LNCAP (cell line): ENCODE results near the gene ATP2B2.

Experiments
- TF ChIP-seq, protein P1 (sequence below): fragments of 450-650 bp; IDR thresholded peaks from 2 replicates; pipeline ENCODE4 v1.5.1; 2017; ENCODE audit warnings: mild to moderate bottlenecking

Gene ATP2B2

DNA sequence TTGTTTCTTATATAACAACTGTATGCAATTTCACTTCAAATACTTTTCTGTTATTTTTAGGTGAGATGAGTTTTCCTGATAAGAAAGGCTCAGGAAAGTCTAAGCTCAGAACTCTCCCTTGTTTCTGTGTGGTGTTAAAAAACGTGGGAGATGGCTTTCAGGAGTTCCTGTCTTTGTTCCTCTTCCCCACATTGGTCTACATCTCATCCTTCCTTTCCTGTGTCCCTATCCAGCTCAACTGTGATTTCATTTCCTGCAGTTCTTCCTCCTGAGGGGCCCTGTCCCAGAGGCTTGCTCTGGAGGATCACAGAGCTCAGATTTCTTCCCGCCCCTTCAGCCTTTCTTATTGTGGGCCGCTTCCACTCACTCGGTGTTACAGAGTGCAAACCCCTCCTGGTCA, 195.7 kb downstream of the ATP2B2 start:
- TF ChIP-seq, protein P1, sequence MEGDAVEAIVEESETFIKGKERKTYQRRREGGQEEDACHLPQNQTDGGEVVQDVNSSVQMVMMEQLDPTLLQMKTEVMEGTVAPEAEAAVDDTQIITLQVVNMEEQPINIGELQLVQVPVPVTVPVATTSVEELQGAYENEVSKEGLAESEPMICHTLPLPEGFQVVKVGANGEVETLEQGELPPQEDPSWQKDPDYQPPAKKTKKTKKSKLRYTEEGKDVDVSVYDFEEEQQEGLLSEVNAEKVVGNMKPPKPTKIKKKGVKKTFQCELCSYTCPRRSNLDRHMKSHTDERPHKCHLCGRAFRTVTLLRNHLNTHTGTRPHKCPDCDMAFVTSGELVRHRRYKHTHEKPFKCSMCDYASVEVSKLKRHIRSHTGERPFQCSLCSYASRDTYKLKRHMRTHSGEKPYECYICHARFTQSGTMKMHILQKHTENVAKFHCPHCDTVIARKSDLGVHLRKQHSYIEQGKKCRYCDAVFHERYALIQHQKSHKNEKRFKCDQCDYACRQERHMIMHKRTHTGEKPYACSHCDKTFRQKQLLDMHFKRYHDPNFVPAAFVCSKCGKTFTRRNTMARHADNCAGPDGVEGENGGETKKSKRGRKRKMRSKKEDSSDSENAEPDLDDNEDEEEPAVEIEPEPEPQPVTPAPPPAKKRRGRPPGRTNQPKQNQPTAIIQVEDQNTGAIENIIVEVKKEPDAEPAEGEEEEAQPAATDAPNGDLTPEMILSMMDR = no peak

DNA sequence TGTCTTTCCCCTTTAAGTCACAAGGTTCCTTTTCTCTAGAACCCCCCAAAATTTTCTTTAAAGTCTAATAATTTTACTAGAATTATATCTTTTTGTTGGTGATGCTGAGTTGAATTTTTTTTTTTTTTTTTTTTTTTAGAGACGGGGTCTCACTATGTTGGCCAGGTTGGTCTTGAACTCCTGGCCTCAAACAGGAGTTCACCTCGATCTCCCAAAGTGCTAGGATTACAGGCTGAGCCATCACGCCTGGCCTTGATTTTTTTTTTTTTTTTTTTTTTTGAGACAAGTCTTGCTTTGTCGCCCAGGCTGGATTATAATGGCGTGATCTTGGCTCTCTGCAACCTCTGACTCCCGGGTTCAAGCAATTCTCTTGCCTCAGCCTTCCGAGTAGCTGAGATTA, 196.7 kb downstream of the ATP2B2 start:
- TF ChIP-seq, protein P1 = no peak

DNA sequence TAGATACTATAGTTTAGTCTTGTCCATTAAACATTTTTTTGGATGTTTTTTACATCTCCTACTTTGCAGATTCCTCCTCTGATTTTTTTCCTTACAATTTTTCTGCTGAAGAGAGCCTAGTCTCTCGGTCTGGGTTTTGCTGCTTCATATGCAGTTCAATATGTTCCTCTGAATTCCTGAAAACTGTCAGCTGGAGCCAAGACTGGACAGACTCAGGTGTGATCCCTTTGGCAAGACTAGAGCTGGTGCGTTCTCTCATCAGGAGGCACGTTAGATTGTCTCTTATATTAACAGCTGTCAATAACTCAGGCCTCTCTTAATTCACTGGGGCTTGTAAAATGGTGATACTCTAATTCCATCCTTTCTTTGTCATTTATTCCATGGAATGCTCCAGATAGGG, 199.2 kb downstream of the ATP2B2 start:
- TF ChIP-seq, protein P1 = no peak

DNA sequence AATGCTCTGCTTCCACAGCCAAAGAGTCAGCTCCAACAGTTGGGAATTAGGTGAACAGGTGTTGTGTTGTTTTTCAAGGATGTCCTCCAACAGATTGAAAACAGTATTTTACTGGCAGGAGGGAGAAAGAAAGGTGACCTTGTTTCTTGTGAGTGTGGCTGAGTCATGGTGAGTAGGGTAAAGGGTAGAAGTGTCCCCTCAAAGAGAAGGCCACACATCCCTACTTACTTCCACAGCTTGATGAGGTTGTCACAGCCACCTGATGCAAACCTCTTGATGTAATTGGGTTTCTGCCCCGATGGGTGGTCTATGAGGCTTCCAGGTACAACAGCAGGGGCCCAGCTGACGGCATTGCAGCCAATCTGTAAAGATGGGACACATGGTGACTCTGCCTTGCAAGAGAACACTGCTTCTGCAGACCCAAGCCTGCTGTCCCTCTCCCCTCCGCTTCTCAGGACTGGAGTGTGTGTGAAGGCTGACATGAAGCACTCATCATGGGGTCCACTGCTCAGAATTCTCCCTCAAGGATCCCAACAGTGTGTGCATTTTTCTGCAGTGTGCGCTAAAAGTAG, 200.0 kb downstream of the ATP2B2 start:
- TF ChIP-seq, protein P1 = no peak

DNA sequence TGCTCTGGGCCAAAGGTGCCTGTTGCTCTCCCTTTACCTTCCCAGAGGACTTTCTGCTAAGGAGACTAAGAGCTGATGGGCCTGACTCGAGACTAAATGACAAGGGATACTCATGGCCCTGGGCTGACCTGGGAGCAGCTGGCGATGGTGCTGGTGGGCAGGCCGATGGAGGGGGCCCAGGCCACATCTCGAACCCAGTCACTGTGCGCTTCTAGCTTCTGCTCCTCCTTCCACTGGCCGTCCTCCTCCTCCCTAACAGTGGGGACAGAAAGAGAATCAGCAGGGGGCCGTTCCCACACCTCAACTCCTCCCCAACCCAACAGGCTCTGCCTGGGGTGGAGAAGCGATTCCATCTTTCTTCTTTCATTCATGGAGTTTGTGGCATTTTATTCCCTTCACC, 200.5 kb downstream of the ATP2B2 start:
- TF ChIP-seq, protein P1 = no peak

DNA sequence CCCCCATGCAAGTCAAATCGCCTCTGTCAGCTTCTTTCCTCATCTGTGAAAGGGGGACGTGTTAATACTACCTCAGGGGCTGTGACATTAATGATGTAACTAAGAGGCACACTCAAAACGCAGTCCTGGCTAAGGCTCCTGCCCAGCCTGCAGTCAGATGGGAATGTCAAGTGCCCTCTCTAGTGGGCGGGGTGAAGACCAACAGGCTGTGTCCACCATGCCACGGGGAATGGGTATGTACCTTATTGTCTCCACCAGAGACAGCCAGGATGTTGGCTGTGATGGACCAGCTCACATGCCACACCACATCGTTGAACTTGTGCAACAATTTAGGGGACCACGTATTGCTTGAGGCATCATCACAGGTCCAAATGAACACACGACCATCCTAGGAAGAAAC, 201.6 kb downstream of the ATP2B2 start:
- TF ChIP-seq, protein P1 = no peak

DNA sequence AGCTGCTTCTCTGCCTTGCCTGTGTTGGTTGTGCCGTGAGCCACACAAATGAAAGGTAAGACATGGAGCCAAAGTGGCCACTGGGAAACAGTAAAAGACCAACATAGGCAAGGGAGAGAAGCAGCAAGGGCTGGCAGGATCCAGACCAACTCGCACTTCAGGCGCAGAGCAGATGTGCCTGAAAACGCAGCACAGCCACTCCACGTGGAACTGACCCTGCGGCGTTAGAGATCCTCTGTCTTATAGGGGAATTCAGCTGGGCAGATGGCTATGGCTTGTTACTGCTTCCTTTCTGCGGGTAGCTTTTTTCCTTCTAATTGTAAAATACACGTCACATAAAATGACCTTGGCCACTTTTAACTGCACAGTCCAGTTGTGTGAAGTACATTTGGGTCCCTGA, 202.3 kb downstream of the ATP2B2 start:
- TF ChIP-seq, protein P1 = no peak

DNA sequence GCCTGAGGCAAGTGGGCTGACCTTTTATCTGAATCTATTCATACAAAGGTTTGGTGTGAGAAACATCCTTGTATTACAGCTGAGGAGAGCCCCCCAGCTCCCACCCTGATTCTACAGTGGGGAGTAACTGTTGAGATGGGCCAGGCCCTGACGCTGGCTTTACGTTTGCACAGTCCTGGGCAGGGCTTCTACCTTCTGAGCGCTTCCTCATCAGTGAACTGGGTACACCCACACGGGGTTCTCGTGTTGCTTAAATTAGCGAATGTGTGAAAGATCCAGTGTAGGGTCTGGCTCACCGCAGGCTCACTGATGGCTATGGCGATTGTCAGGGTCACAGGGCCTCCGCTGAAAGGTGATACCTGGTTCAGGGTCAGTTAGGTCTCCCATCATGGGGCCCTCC, 205.3 kb downstream of the ATP2B2 start:
- TF ChIP-seq, protein P1 = no peak
